SK-N-SH (cell line): Measurements from ENCODE around the gene PHAF1.

Experiments used
- MEF2A ChIP-seq: IDR thresholded peaks from 2 replicates; pipeline ENCODE4 v1.4.0; 2012; ENCODE audit warnings: low read depth, borderline replicate concordance
- POLR2AphosphoS5 ChIP-seq: IDR thresholded peaks from 2 replicates; pipeline ENCODE4 v1.6.1; 2012; ENCODE audit warnings: low read depth, low read length
- SMC3 ChIP-seq: IDR thresholded peaks from 2 replicates; pipeline ENCODE4 v1.6.1; 2012; ENCODE audit warnings: low read depth, low read length, improper control_type of control experiment
- TF ChIP-seq, protein P1 (sequence below): fragments of 200-600 bp; sonication (generic); IDR thresholded peaks from 2 replicates; pipeline ENCODE4 v1.6.1; 2017; ENCODE audit warnings: antibody characterized with exemption, mild to moderate bottlenecking, moderate library complexity

DNA sequence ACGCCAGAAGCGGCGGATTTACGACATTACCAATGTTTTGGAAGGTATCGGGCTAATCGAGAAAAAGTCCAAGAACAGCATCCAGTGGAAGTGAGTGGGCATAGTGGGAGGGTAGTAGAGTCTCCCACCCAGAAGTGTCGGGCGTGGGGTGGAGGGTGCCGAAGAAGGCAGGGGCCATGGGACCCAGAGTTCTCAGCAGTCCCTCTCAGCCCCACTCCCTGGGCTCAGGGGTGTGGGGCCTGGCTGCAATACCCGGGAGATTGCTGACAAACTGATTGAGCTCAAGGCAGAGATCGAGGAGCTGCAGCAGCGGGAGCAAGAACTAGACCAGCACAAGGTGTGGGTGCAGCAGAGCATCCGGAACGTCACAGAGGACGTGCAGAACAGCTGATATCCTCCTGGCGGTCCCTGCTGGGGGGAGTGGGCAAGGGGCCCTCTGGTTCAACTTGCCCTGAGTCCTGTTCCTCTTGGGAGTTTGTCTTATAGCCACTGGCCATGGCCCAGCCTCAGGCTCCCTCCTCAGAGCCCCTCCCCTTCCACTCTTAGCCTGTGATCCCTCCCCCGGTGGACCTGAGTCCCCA, 83.1 kb downstream of the PHAF1 start:
- TF ChIP-seq, protein P1, sequence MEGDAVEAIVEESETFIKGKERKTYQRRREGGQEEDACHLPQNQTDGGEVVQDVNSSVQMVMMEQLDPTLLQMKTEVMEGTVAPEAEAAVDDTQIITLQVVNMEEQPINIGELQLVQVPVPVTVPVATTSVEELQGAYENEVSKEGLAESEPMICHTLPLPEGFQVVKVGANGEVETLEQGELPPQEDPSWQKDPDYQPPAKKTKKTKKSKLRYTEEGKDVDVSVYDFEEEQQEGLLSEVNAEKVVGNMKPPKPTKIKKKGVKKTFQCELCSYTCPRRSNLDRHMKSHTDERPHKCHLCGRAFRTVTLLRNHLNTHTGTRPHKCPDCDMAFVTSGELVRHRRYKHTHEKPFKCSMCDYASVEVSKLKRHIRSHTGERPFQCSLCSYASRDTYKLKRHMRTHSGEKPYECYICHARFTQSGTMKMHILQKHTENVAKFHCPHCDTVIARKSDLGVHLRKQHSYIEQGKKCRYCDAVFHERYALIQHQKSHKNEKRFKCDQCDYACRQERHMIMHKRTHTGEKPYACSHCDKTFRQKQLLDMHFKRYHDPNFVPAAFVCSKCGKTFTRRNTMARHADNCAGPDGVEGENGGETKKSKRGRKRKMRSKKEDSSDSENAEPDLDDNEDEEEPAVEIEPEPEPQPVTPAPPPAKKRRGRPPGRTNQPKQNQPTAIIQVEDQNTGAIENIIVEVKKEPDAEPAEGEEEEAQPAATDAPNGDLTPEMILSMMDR = no peak
- TF ChIP-seq POLR2AphosphoS5 = no peak
- no peak for TF ChIP-seq SMC3
- no peak for TF ChIP-seq MEF2A
